CD14-positive monocyte (primary cell): Measurements from ENCODE around the gene BTBD19. TPM values are rescaled to one million over a fixed set of nuclear protein-coding genes. Genes with fewer than 3 reads are reported as not detected.
A peak's percentile ranks its signal among the peaks of the same experiment; 100 is the strongest.

Experiments used
- DNase-seq, 3 donors: peaks; one replicate each; pipeline ENCODE4 v3.0.0-alpha.2; 2011 to 2022
- H2AFZ ChIP-seq: 2 replicates; pipeline ENCODE4 v1.6.0; 2012; ENCODE audit warnings: mild to moderate bottlenecking, low read depth, low read length, inconsistent platforms; ENCODE audit not compliant: insufficient read depth, poor library complexity, severe bottlenecking
- H3K27ac ChIP-seq, 2 donors: 1 replicate in 1 of 2; 2 replicates in 1 of 2; pipeline ENCODE4 v1.5.1; 2012 to 2013; ENCODE audit warnings: low read length in 2 of 2, control low read depth in 1 of 2, inconsistent platforms in 1 of 2, low read depth in 1 of 2, mild to moderate bottlenecking in 1 of 2
- H3K27me3 ChIP-seq, 2 donors: one replicate each; pipeline versions ENCODE4 v1.6.0 to v1.6.1; 2011 to 2013; ENCODE audit warnings: low read length in 2 of 2; ENCODE audit not compliant: control insufficient read depth in 2 of 2, insufficient read depth in 2 of 2
- H3K36me3 ChIP-seq, 2 donors: replicated peaks in 1 of 2; 1 replicate in 1 of 2; 2 replicates in 1 of 2; pipeline versions ENCODE4 v1.5.1 to v1.6.1; 2012 to 2013; ENCODE audit warnings: low read length in 2 of 2, control low read depth in 1 of 2, inconsistent platforms in 1 of 2, mild to moderate bottlenecking in 1 of 2; ENCODE audit not compliant: insufficient read depth in 2 of 2, control insufficient read depth in 1 of 2
- H3K4me1 ChIP-seq, 2 donors: 1 replicate in 1 of 2; 2 replicates in 1 of 2; pipeline versions ENCODE4 v1.5.1 to v1.6.1; 2012 to 2013; ENCODE audit warnings: low read length in 2 of 2, control low read depth in 1 of 2, inconsistent platforms in 1 of 2, mild to moderate bottlenecking in 1 of 2, moderate library complexity in 1 of 2; ENCODE audit not compliant: insufficient read depth in 2 of 2, control insufficient read depth in 1 of 2
- H3K4me2 ChIP-seq: replicated peaks from 2 replicates; pipeline ENCODE3; 2012; ENCODE audit warnings: low read length, moderate library complexity, mild to moderate bottlenecking; ENCODE audit not compliant: poor library complexity, severe bottlenecking; ENCODE audit errors: extremely low read depth
- H3K4me3 ChIP-seq, 3 experiments: fragments of 200-600 bp in 1 of 3; sonication (generic) in 1 of 3; replicated peaks in 1 of 3; 1 replicate in 2 of 3; 2 replicates in 1 of 3; pipeline ENCODE4 v1.5.1; 2011 to 2013; ENCODE audit warnings: low read length in 3 of 3, mild to moderate bottlenecking in 3 of 3, control low read depth in 2 of 3, low read depth in 2 of 3, inconsistent platforms in 1 of 3, moderate library complexity in 1 of 3
- H3K79me2 ChIP-seq: 2 replicates; pipeline ENCODE4 v1.6.0; 2012; ENCODE audit warnings: mild to moderate bottlenecking, control low read depth, inconsistent platforms, low read length, moderate library complexity; ENCODE audit not compliant: insufficient read depth
- H3K9ac ChIP-seq: 2 replicates; pipeline ENCODE4 v1.6.0; 2017; ENCODE audit warnings: low read length, mild to moderate bottlenecking; ENCODE audit not compliant: insufficient read depth, poor library complexity, severe bottlenecking
- H3K9me3 ChIP-seq, 2 donors: replicated peaks in 1 of 2; 1 replicate in 1 of 2; 2 replicates in 1 of 2; pipeline versions ENCODE4 v1.5.1 to v1.6.1; 2012 to 2013; ENCODE audit warnings: low read length in 2 of 2, control low read depth in 1 of 2; ENCODE audit not compliant: control insufficient read depth in 1 of 2, insufficient read depth in 1 of 2
- H4K20me1 ChIP-seq: 2 replicates; pipeline ENCODE4 v1.6.0; 2012; ENCODE audit warnings: mild to moderate bottlenecking, low read length, control low read depth, moderate library complexity; ENCODE audit not compliant: insufficient read depth
- H3K27ac Mint-ChIP-seq, 7 donors: one replicate each; pipeline ENCODE4 v1.8.0; 2020; ENCODE audit warnings: mild to moderate bottlenecking in 7 of 7, mixed read lengths in 7 of 7, moderate library complexity in 6 of 7, inconsistent platforms in 2 of 7
- H3K27me3 Mint-ChIP-seq, 3 donors: one replicate each; pipeline ENCODE4 v1.8.0; 2021 to 2022; ENCODE audit warnings: low read depth in 3 of 3, mild to moderate bottlenecking in 3 of 3, mixed read lengths in 3 of 3, moderate library complexity in 3 of 3, inconsistent platforms in 1 of 3
- H3K36me3 Mint-ChIP-seq, 2 donors: one replicate each; pipeline ENCODE4 v1.8.0; 2020; ENCODE audit warnings: mixed read lengths in 2 of 2, inconsistent platforms in 1 of 2, mild to moderate bottlenecking in 1 of 2
- H3K4me1 Mint-ChIP-seq: one replicate; pipeline ENCODE4 v1.8.0; 2020; ENCODE audit warnings: mild to moderate bottlenecking, mixed read lengths
- H3K4me3 Mint-ChIP-seq, 2 donors: one replicate each; pipeline ENCODE4 v1.8.0; 2020; ENCODE audit warnings: mild to moderate bottlenecking in 2 of 2, mixed read lengths in 2 of 2, moderate library complexity in 1 of 2
- H3K9me3 Mint-ChIP-seq, 7 donors: one replicate each; pipeline ENCODE4 v1.8.0; 2020 to 2022; ENCODE audit warnings: mixed read lengths in 7 of 7, mild to moderate bottlenecking in 6 of 7, moderate library complexity in 6 of 7, inconsistent platforms in 2 of 7
- CTCF ChIP-seq: fragments of 200-600 bp; IDR thresholded peaks from one replicate; pipeline ENCODE4 v1.8.0; 2022; ENCODE audit warnings: antibody characterized with exemption, mild to moderate bottlenecking
- WGBS: methylation state at CpG from one replicate; pipeline ENCODE4 v1.1.5; 2013; ENCODE audit warnings: missing lambda C conversion rate; ENCODE audit not compliant: insufficient coverage; 5-methylcytosine and 5-hydroxymethylcytosine counted together
- intact Hi-C, 2 donors: fragments of 100-400 bp; cut with micrococcal nuclease; formaldehyde crosslinking; loops; one replicate each; pipeline versions ENCODE4 v1.15.0 to v1.15.1; 2023
- polyA plus RNA-seq, 3 donors: library from polyadenylated mRNA; depleted of rRNA in 1 of 3; unstranded in 2 of 3; stranded (reverse) in 1 of 3; fragments of 300-500 nt in 2 of 3; fragments of >200 nt in 1 of 3; fragmentation: Illumina TruSeq in 2 of 3; gene quantifications; 1 replicate in 2 of 3; 2 replicates in 1 of 3; pipeline ENCODE4 v1.2.3, GENCODE V29; 2012 to 2021

BTBD19 gene
- polyA plus RNA-seq, 3 donors: 0.10 to 6.3 (median 0.73) TPM

DNA sequence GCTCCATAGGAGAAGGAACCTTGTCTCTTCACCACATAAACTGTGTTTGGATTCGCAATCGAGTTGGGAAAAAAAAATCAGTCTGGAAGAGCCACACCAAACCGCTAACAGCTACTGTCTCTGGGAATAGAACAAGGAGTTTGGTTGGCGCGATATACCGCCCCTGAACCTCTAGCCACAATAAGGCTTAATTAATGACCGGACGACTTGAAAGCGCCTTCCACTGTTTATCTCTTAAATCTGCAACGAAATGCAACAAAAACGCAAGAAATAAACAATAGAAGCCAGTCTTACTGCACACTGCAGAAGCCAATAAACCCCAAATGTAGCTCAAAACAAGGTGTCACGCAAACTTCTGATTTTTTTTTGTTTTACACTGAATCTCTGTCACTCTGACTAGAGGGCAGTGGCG, 10.9 kb downstream of the BTBD19 start:
- peak overlapping the region; percentile 46 to 79 (median 68) for H3K4me3 ChIP-seq
- Mint-ChIP-seq H3K27ac (peak overlapping the region; percentile 99 to 100 (median 100)), H3K27me3 (peaks cover 0 to 1% (median 0%) of the 10 kb centered on the region in 3 donors), H3K9me3 (peaks cover 0 to 2% (median 0%) of the 10 kb centered on the region in 7 donors), H3K4me3 (peak overlapping the region; percentile 74 to 97), H3K4me1 (peaks cover 54% of the 10 kb centered on the region), H3K36me3 (peaks cover 6 to 7% of the 10 kb centered on the region in 2 donors)
- no peaks in the 10 kb centered on the region for H3K79me2 ChIP-seq
- no peaks in the 10 kb centered on the region for H3K9me3 ChIP-seq
- H3K27me3 ChIP-seq: no peaks in the 10 kb centered on the region
- intact Hi-C loops: loop anchor here (2.0 kb wide), 1 partner anchor 18 kb away; the partner anchor contains the start of gene PLK3 (in 2 of the 2)
- no peak overlapping the region for H2AFZ ChIP-seq
- no peaks in the 10 kb centered on the region for H3K36me3 ChIP-seq
- peaks cover 42% of the 10 kb centered on the region in 2 donors for H3K4me1 ChIP-seq
- peak overlapping the region; percentile 95 to 100 for H3K27ac ChIP-seq
- 0% methylated on average over 9 of the region's 13 CpGs for WGBS
- no peaks in the 10 kb centered on the region for H4K20me1 ChIP-seq
- no peak for DNase-seq
- no peak for TF ChIP-seq CTCF
- H3K9ac ChIP-seq: peak overlapping the region; percentile 97
- peak overlapping the region; percentile 84 for H3K4me2 ChIP-seq

- no peaks in the 10 kb centered on the region for H3K27me3 ChIP-seq
- no peaks in the 10 kb centered on the region for H3K36me3 ChIP-seq
- peak; percentile 84 to 87 (median 87) for DNase-seq
- no peaks in the 10 kb centered on the region for H3K9me3 ChIP-seq
- peak overlapping the region; percentile 84 for H3K4me2 ChIP-seq
- intact Hi-C loops: loop anchor here (2.0 to 5.0 kb wide), 2 partner anchors 19 to 87 kb away; partner anchors contain the start of genes PLK3 (in 2 of the 2) and RNU5D-1 (in 1 of the 2)
- H3K27ac Mint-ChIP-seq: peak overlapping the region; percentile 99 to 100 (median 100)
- H3K36me3 Mint-ChIP-seq: peaks cover 5 to 6% of the 10 kb centered on the region in 2 donors
- no peaks in the 10 kb centered on the region for H3K79me2 ChIP-seq
- peaks cover 36% of the 10 kb centered on the region in 2 donors for H3K4me1 ChIP-seq
- peaks cover 49% of the 10 kb centered on the region for H3K4me1 Mint-ChIP-seq
- peak overlapping the region; percentile 95 to 100 for H3K27ac ChIP-seq
- H3K27me3 Mint-ChIP-seq: peaks cover 0 to 1% (median 0%) of the 10 kb centered on the region in 3 donors
- peaks cover 0 to 3% (median 0%) of the 10 kb centered on the region in 7 donors for H3K9me3 Mint-ChIP-seq
- H4K20me1 ChIP-seq: no peaks in the 10 kb centered on the region
- peak overlapping the region; percentile 90 to 97 for H3K4me3 Mint-ChIP-seq
- WGBS: under 1% methylated on average over 20 of the region's 33 CpGs
- peak overlapping the region; percentile 95 for H2AFZ ChIP-seq
- no peak for TF ChIP-seq CTCF
- peak overlapping the region; percentile 68 to 79 (median 73) for H3K4me3 ChIP-seq
- peak overlapping the region; percentile 97 for H3K9ac ChIP-seq
Measured at GRCh38 chr1:44819608-44820327, 11.4 kb downstream of the BTBD19 start.
